Calu3 (cell line): ENCODE results near the gene PVR. TPM values are rescaled to one million over a fixed set of nuclear protein-coding genes. Genes with fewer than 3 reads are reported as not detected.

ENCODE experiments used
- BruUV-seq: library from RNA; stranded (reverse); fragments of 400-500 nt; replicated peaks from 2 replicates; lab custom pipeline; 2021; lab: Mats Ljungman, UMichigan
- CTCF ChIA-PET: fragments of 300-600 bp; sonication (Branson Sonifier 250); formaldehyde crosslinking; loops from one replicate; lab custom pipeline; 2022; ENCODE audit warnings: antibody characterized with exemption; lab: Charles Lee
- DNase-seq: peaks from one replicate; pipeline ENCODE4 v3.0.0; 2022
- H3K27ac Mint-ChIP-seq: one replicate; pipeline ENCODE4 v1.8.0; 2022; ENCODE audit warnings: mixed read lengths; ENCODE audit not compliant: unreplicated experiment
- H3K27me3 Mint-ChIP-seq: one replicate; pipeline ENCODE4 v1.8.0; 2022; ENCODE audit warnings: mixed read lengths; ENCODE audit not compliant: unreplicated experiment
- H3K36me3 Mint-ChIP-seq: one replicate; pipeline ENCODE4 v1.8.0; 2022; ENCODE audit warnings: mild to moderate bottlenecking, moderate library complexity, mixed read lengths; ENCODE audit not compliant: insufficient read depth, unreplicated experiment
- H3K4me1 Mint-ChIP-seq: one replicate; pipeline ENCODE4 v1.8.0; 2022; ENCODE audit warnings: mild to moderate bottlenecking, low read depth, mixed read lengths; ENCODE audit not compliant: unreplicated experiment
- H3K4me3 Mint-ChIP-seq: one replicate; pipeline ENCODE4 v1.8.0; 2022; ENCODE audit warnings: mild to moderate bottlenecking, low read depth, moderate library complexity, mixed read lengths; ENCODE audit not compliant: unreplicated experiment
- H3K9me3 Mint-ChIP-seq: one replicate; pipeline ENCODE4 v1.8.0; 2022; ENCODE audit warnings: low read depth, mixed read lengths; ENCODE audit not compliant: unreplicated experiment
- CTCF ChIP-seq: fragments of 200-600 bp; IDR thresholded peaks from one replicate; pipeline ENCODE4 v1.8.0; 2022; ENCODE audit warnings: antibody characterized with exemption; ENCODE audit not compliant: unreplicated experiment
- intact Hi-C: fragments of 100-400 bp; cut with micrococcal nuclease; formaldehyde crosslinking; loops from one replicate; pipeline ENCODE4 v1.10.0; 2022; ENCODE audit not compliant: unreplicated experiment
- total RNA-seq: library from RNA; stranded (reverse); gene quantifications from 2 replicates; pipeline ENCODE4 v1.2.3, GENCODE V29; 2022

PVR gene
- total RNA-seq, 1 experiment from 2014 or later, result 215 TPM

- no peak within 1 kb of the TSS for H3K4me3 Mint-ChIP-seq
- intact Hi-C loops, result no loop called here
- peaks cover 45% of the 10 kb centered on the region for H3K4me1 Mint-ChIP-seq
- no peaks in the 10 kb centered on the region for H3K27me3 Mint-ChIP-seq
- no peak within 1 kb of the TSS for H3K27ac Mint-ChIP-seq
- no peaks in the 10 kb centered on the region for H3K9me3 Mint-ChIP-seq
- CTCF ChIA-PET, result no interaction called here
- DNase-seq, result no peak
- peaks cover 19% of the 10 kb centered on the region for H3K36me3 Mint-ChIP-seq
- no peak for TF ChIP-seq CTCF
- no TSS peak for BruUV-seq
Measured at GRCh38 chr19:44698492-44699201, 54.9 kb downstream of the PVR start, which contains the start of gene CEACAM16. Gene CEACAM16, plus strand, starts transcription at chr19:44699151. Its CDS starts 2,306 bp downstream, at chr19:44701457.

- no peak for TF ChIP-seq CTCF
- no peak for DNase-seq
- CTCF ChIA-PET, result no interaction called here
- peaks cover 31% of the 10 kb centered on the region for H3K4me1 Mint-ChIP-seq
- no peaks in the 10 kb centered on the region for H3K27me3 Mint-ChIP-seq
- BruUV-seq, result no TSS peak
- no peaks in the 10 kb centered on the region for H3K9me3 Mint-ChIP-seq
- no peak overlapping the region for H3K4me3 Mint-ChIP-seq
- peaks cover 4% of the 10 kb centered on the region for H3K36me3 Mint-ChIP-seq
- intact Hi-C loops, result no loop called here
- no peak overlapping the region for H3K27ac Mint-ChIP-seq
Measured at GRCh38 chr19:44700547-44700946, 56.8 kb downstream of the PVR start.

DNA sequence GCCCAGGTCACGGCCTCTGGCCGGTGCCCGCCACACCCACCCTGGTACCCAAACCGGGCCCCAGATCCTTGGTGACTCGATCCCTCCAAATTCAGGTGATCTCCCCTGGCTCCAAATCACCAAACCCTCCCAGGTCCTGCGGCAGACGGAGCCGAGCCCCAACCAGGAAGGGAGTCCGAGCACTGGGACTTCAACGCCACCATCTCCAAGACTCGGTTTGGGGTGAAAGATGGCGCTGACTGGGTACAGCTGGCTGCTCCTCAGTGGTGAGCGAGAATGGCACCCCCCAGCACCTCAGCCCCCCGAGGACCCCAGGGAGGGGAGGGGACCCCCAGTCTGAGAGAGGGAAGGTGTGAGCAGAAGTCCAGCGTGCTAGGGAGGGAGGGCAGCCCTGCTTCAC lies 57.5 kb downstream of the PVR start:
- Mint-ChIP-seq H3K9me3 (no peaks in the 10 kb centered on the region), H3K27me3 (no peaks in the 10 kb centered on the region), H3K4me1 (peaks cover 24% of the 10 kb centered on the region), H3K27ac (no peak overlapping the region), H3K36me3 (no peaks in the 10 kb centered on the region), H3K4me3 (no peak overlapping the region)
- intact Hi-C loops, result no loop called here
- no peak for DNase-seq
- no peak for TF ChIP-seq CTCF
- CTCF ChIA-PET, result interaction anchor here (0.8 kb wide), 1 partner anchor 23 kb away, joined by 3 read pairs; no protein-coding TSS in a partner anchor
- BruUV-seq, result no TSS peak

GRCh38 chr19:44702551-44703176 lies 59.0 kb downstream of the PVR start:
- no peak for DNase-seq
- Mint-ChIP-seq H3K36me3 (no peaks in the 10 kb centered on the region), H3K4me3 (no peak overlapping the region), H3K4me1 (peaks cover 10% of the 10 kb centered on the region), H3K9me3 (no peaks in the 10 kb centered on the region), H3K27ac (no peak overlapping the region), H3K27me3 (no peaks in the 10 kb centered on the region)
- BruUV-seq, result no TSS peak
- no peak for TF ChIP-seq CTCF
- intact Hi-C loops, result no loop called here
- CTCF ChIA-PET, result interaction anchor here (0.6 to 0.7 kb wide), 2 partner anchors 59 to 131 kb away, joined by 3 read pairs; no protein-coding TSS in a partner anchor
